Adrenal gland (tissue), 12 donors: ENCODE measurements around the gene PKD1. TPM values are rescaled to one million over a fixed set of nuclear protein-coding genes. Genes with fewer than 3 reads are reported as not detected.
A peak's percentile ranks its signal among the peaks of the same experiment; 100 is the strongest.

Source experiments
- DNase-seq, 7 donors: peaks; one replicate each; pipeline ENCODE4 v3.0.0-alpha.2; 2019 to 2020
- H3K27ac ChIP-seq, 5 donors: fragments of 200-600 bp; sonication (generic) in 4 of 5; 1 replicate in 3 of 5; 2 replicates in 2 of 5; pipeline versions ENCODE4 v1.5.1 to v1.8.0; 2016 to 2020; ENCODE audit warnings: mild to moderate bottlenecking in 1 of 5
- H3K27me3 ChIP-seq: fragments of 200-600 bp; 2 replicates; pipeline ENCODE4 v1.8.0; 2021
- H3K36me3 ChIP-seq, 2 donors: fragments of 200-600 bp; replicated peaks in 1 of 2; 1 replicate in 1 of 2; 2 replicates in 1 of 2; pipeline versions ENCODE4 v1.5.1 to v1.8.0; 2018 to 2022
- H3K4me1 ChIP-seq, 2 donors: fragments of 200-600 bp; replicated peaks in 1 of 2; 1 replicate in 1 of 2; 2 replicates in 1 of 2; pipeline versions ENCODE4 v1.5.1 to v1.8.0; 2018 to 2021
- H3K4me3 ChIP-seq, 4 donors: fragments of 200-600 bp; sonication (generic) in 3 of 4; one replicate each; pipeline ENCODE4 v1.5.1; 2016 to 2018
- H3K9me3 ChIP-seq, 3 donors: fragments of 200-600 bp; sonication (generic) in 1 of 3; replicated peaks in 1 of 3; 1 replicate in 2 of 3; 2 replicates in 1 of 3; pipeline versions ENCODE4 v1.5.1 to v1.8.0; 2016 to 2021
- POLR2A ChIP-seq, 2 donors: fragments of 450-650 bp; IDR thresholded peaks; one replicate each; pipeline ENCODE4 v1.6.1; 2017; ENCODE audit warnings: antibody characterized with exemption in 2 of 2, mild to moderate bottlenecking in 2 of 2, moderate library complexity in 1 of 2
- WGBS, 4 donors: extraction: QIAGEN DNeasy Blood & Tissue Kit in 2 of 4; methylation state at CpG; one replicate each; pipeline versions ENCODE4 v1.1.5 to v1.1.7; 2013 to 2017; 5-methylcytosine and 5-hydroxymethylcytosine counted together
- intact Hi-C, 2 donors: fragments of 100-400 bp; cut with DNase I; formaldehyde crosslinking; loops; one replicate each; pipeline versions ENCODE4 v1.14.1 to v1.15.0; 2022 to 2023
- polyA plus RNA-seq, 3 donors: library from polyadenylated mRNA; stranded (reverse); fragments of 200-250 nt in 2 of 3; fragments of 350-450 nt in 1 of 3; fragmentation: Illumina TruSeq in 1 of 3; extraction: RNeasy Lipid Tissue Mini Kit (QIAGEN cat#74804) in 1 of 3; gene quantifications; one replicate each; pipeline ENCODE4 v1.2.3, GENCODE V29; 2013 to 2014
- total RNA-seq, 9 donors: library from RNA; depleted of rRNA in 4 of 9; stranded (reverse); fragments of >200 nt in 4 of 9; fragments of 120-200 nt in 1 of 9; fragmentation: NEBNext Ultra II Directional in 1 of 9; extraction: Animal tissue kit (Norgen Biotek cat#: 25700) in 1 of 9; gene quantifications; one replicate each; pipeline versions ENCODE4 v1.1.0 to v1.2.4, GENCODE V29; 2013 to 2023
- TF ChIP-seq, protein P1 (sequence below), 6 experiments: fragments of 450-650 bp in 4 of 6; fragments of 200-600 bp in 2 of 6; sonication (generic) in 1 of 6; IDR thresholded peaks; 1 replicate in 5 of 6; 2 replicates in 1 of 6; pipeline versions ENCODE4 v1.5.1 to v1.8.0; 2016 to 2021; ENCODE audit warnings: antibody characterized with exemption in 6 of 6, mild to moderate bottlenecking in 2 of 6, moderate library complexity in 1 of 6
- donor health status: healthy with polysubstance abuse.
- donor health status: Bipolar disorder and iron deficiency.
- donor health status: DM: yes; HTN: yes; CAD: no.
- donor health status: DM: no; HTN: no; CAD: no.
- donor health status: DM: no; HTN: no; CAD: no.
- donor health status: DM: yes; HTN: yes; CAD: no.

The PKD1 gene
- total and polyA plus RNA-seq, 12 donors, result 9.2 to 359 (median 102) TPM

DNA sequence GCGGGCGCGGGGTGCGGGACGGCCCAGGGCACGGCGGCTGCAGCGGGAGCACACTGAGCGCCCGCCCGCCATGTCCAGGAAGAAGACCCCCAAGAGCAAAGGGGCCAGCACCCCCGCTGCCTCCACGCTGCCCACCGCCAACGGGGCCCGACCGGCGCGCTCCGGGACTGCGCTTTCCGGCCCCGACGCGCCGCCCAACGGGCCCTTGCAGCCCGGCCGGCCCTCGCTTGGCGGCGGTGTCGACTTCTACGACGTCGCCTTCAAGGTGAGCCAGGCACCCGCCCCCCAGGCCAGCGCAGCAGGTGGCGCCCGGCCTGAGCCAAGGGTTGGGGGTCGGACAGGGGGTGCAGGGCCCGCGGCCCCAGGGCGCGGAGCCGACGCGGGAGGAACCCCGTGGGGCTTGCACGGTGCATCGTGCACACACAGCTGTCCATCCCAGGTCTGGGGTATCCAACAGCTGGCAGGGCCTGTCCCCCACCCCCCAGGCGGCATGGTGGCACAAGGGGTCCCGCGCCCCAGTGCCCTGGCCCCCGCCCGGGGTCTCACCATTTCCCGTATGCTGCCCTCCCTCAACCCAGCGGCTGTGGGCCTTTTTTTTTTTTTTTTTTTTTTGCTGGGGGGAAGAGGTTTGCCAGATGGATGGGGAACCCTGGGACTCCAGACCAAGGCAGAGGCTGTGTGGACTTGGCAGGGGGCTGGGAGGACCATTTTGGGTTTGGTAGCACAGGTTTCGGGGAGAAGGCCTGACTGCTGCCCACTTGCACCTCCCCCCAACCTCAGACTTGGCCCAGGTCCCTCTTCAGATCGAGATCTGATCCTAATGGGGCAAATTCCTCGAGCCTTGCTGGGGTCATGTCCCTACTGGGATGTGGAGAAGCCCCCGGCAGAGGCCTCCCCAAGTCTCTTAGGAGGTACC, 13.3 kb upstream of the PKD1 start:
- DNase-seq, result no peak
- Histone ChIP-seq H3K9me3 (no peaks in the 10 kb centered on the region), H3K4me1 (peaks cover 19 to 44% of the 10 kb centered on the region in 2 donors), H3K27me3 (no peaks in the 10 kb centered on the region), H3K36me3 (no peaks in the 10 kb centered on the region), H3K4me3 (peak overlapping the region in 1 of 4 donors; percentile 71), H3K27ac (peak overlapping the region in 1 of 5 donors; percentile 77)
- TF ChIP-seq, protein P1, sequence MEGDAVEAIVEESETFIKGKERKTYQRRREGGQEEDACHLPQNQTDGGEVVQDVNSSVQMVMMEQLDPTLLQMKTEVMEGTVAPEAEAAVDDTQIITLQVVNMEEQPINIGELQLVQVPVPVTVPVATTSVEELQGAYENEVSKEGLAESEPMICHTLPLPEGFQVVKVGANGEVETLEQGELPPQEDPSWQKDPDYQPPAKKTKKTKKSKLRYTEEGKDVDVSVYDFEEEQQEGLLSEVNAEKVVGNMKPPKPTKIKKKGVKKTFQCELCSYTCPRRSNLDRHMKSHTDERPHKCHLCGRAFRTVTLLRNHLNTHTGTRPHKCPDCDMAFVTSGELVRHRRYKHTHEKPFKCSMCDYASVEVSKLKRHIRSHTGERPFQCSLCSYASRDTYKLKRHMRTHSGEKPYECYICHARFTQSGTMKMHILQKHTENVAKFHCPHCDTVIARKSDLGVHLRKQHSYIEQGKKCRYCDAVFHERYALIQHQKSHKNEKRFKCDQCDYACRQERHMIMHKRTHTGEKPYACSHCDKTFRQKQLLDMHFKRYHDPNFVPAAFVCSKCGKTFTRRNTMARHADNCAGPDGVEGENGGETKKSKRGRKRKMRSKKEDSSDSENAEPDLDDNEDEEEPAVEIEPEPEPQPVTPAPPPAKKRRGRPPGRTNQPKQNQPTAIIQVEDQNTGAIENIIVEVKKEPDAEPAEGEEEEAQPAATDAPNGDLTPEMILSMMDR (IDR thresholded peaks at IDR 0.05), result peak in 1 of 6 experiments; percentile 31
- no peak for TF ChIP-seq POLR2A (IDR thresholded peaks at IDR 0.05)
- 2 to 13% (median 3%) methylated on average over 5 to 62 of the region's 62 CpGs for WGBS, 4 donors
- intact Hi-C loops, result loop anchor here in 1 of 2 donors (5.0 kb wide), 1 partner anchor 127 kb away; no protein-coding TSS in a partner anchor

DNA sequence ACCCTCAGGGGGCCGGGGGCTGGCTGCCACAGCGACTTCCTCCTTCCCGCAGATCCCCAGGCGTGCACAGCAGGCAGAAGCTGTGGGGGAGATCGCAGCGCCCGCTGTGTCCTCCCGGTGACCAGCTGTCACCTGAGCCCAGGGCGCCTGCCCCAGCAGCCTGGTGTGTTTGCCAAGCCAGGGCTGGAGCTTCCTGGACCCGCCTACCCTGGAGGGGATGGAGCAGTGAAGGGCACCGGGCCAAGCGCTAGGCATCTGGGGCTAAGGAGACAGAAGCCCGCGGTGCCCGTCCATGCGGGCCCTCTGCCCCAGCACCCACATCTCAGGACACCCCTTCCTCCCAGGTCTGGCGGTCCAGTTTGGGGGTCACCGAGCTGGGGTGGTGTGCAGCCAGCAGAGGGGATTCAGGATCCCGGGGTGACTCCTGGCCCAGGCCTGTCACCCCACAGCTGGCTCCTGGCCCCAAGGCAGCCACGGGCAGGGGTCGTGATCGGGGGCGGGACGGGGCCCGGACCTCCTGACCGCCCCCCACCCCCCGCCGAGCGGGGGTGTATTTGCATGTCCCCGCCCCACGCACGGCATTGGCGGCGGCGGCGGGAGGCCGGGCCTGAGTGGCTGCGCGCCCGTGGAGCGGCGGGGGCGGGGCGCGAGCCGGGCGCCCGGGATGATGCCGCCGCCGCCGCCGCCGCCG, 12.4 kb upstream of the PKD1 start, which contains the start of gene RAB26:
RAB26 (plus strand) TSS at position 645 of the 691 bp plus-strand sequence. CDS start 159 bp downstream, outside the sequence.
- Histone ChIP-seq H3K36me3 (no peaks in the 10 kb centered on the region), H3K27me3 (no peaks in the 10 kb centered on the region), H3K4me1 (peaks cover 11 to 35% of the 10 kb centered on the region in 2 donors), H3K27ac (peak within 1 kb of the TSS in 2 of 5 donors; percentile 77 to 79), H3K4me3 (peak within 1 kb of the TSS in 1 of 4 donors; percentile 71), H3K9me3 (no peaks in the 10 kb centered on the region)
- 3 to 13% (median 4%) methylated on average over 6 to 55 of the region's 55 CpGs for WGBS, 4 donors
- peak; percentile 87 to 95 (median 93) for DNase-seq
- intact Hi-C loops, result loop anchor here in 1 of 2 donors (5.0 kb wide), 1 partner anchor 126 kb away; no protein-coding TSS in a partner anchor
- no peak for TF ChIP-seq POLR2A (IDR thresholded peaks at IDR 0.05)
- TF ChIP-seq, protein P1 (IDR thresholded peaks at IDR 0.05), result no peak

DNA sequence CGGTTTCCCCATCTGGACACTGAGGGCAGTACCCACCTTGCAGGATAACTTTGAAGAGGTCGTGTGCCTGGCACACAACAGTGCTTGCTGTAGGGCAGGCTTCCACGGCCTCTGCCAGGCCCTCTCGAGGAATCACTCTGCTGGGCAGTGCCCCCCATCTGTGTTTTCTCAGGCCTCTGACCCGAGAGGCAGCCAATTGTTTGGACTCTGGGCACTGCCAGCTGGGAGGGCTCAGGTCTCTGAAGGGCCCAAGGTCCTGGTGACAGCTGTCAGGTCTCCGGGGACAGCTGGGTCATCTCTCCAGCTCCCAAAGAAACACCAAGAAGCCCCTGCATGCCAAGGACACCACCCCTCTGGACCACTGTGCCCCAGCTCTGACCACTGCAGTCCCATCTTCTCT, 11.7 kb upstream of the PKD1 start:
- WGBS, 4 donors, result 33 to 80% (median 66%) methylated on average over 1 to 6 of the region's 6 CpGs
- DNase-seq, result no peak
- Histone ChIP-seq H3K36me3 (no peaks in the 10 kb centered on the region), H3K27me3 (no peaks in the 10 kb centered on the region), H3K27ac (peak overlapping the region in 2 of 5 donors; percentile 77 to 79), H3K4me3 (no peak overlapping the region), H3K4me1 (peaks cover 5 to 28% of the 10 kb centered on the region in 2 donors), H3K9me3 (no peaks in the 10 kb centered on the region)
- intact Hi-C loops, result loop anchor here in 1 of 2 donors (5.0 kb wide), 1 partner anchor 125 kb away; no protein-coding TSS in a partner anchor
- TF ChIP-seq, protein P1 (IDR thresholded peaks at IDR 0.05), result no peak
- TF ChIP-seq POLR2A (IDR thresholded peaks at IDR 0.05), result no peak

DNA sequence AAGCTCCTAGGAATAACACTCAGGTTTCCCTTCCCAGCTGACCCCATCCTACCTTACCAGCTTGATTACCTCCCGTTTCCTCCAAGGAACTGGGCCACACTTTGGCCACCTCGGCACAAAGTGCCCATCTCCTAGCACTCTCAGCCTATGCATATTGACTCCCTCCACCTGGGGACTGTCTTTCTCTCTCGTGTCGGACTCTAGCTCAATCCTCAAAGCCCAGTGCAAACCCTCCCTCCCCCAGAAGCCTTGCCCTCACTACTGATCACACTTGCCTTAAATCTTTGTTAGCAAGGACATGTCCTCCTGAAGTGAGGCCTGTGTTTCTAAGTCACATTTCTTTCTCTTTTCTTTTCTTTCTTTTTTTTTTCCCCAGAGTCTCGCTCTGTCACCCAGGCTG, 10.1 kb upstream of the PKD1 start:
- intact Hi-C loops, result loop anchor here in 1 of 2 donors (5.0 kb wide), 1 partner anchor 124 kb away; no protein-coding TSS in a partner anchor

More for the DNA sequence above, 10.1 kb upstream of the PKD1 start:
- peaks cover 5 to 17% of the 10 kb centered on the region in 2 donors for H3K4me1 ChIP-seq
- no peak overlapping the region for H3K4me3 ChIP-seq
- DNase-seq, result no peak
- WGBS, 4 donors, result 79 to 90% (median 85%) methylated on average over 5 of the region's 5 CpGs
- TF ChIP-seq, protein P1 (IDR thresholded peaks at IDR 0.05), result no peak
- TF ChIP-seq POLR2A (IDR thresholded peaks at IDR 0.05), result no peak
- H3K9me3 ChIP-seq, result no peaks in the 10 kb centered on the region
- H3K27me3 ChIP-seq, result no peaks in the 10 kb centered on the region
- H3K27ac ChIP-seq, result no peak overlapping the region
- H3K36me3 ChIP-seq, result no peaks in the 10 kb centered on the region
